Activated CD4-positive, alpha-beta T cell treated with anti-CD3 and anti-CD28 coated beads, Interleukin-2, Interleukin-4, amounts not matched to agents 100 ng/mL and 50 ng/mL, durations not matched to agents 16 hours and 8 hours (primary cell): ENCODE results near the gene CLSTN1.
"Not testable (repeated sequence)": the region's sequence is repeated elsewhere in the genome, so short reads cannot be mapped to it uniquely, and the experiment has no call there.

Source experiments
- DNase-seq: peaks from one replicate; pipeline ENCODE4 v3.0.0-alpha.2; 2020; ENCODE audit warnings: low spot score

The CLSTN1 gene

GRCh38 chr1:9825093-9826074 is 1.6 kb upstream of the CLSTN1 start:
- peak; percentile 39 for DNase-seq

GRCh38 chr1:9824702-9825089 is 931 bp upstream of the CLSTN1 start:
- no peak for DNase-seq

- DNase-seq = no peak
Observed at GRCh38 chr1:9823693-9823942, 147 bp downstream of the CLSTN1 start.

GRCh38 chr1:9822897-9823692 is 670 bp downstream of the CLSTN1 start:
- peak; percentile 23 for DNase-seq

GRCh38 chr1:9822490-9822889 is 1.3 kb downstream of the CLSTN1 start:
- DNase-seq = no peak

GRCh38 chr1:9821710-9822109 is 2.1 kb downstream of the CLSTN1 start:
- no peak for DNase-seq

GRCh38 chr1:9820521-9820920 is 3.2 kb downstream of the CLSTN1 start:
- DNase-seq = no peak

GRCh38 chr1:9817734-9818133 is 6.0 kb downstream of the CLSTN1 start:
- DNase-seq = no peak

GRCh38 chr1:9816199-9816598 is 7.6 kb downstream of the CLSTN1 start:
- DNase-seq = no peak

- DNase-seq = no peak
Observed at GRCh38 chr1:9815150-9815549, 8.6 kb downstream of the CLSTN1 start.

- no peak for DNase-seq
Observed at GRCh38 chr1:9814619-9815018, 9.1 kb downstream of the CLSTN1 start.

- DNase-seq = no peak
Observed at GRCh38 chr1:9811239-9811966, 12.4 kb downstream of the CLSTN1 start.

GRCh38 chr1:9809100-9809510 is 14.7 kb downstream of the CLSTN1 start:
- DNase-seq = no peak

- DNase-seq = no peak
Observed at GRCh38 chr1:9808459-9808858, 15.3 kb downstream of the CLSTN1 start.

GRCh38 chr1:9807541-9807940 is 16.2 kb downstream of the CLSTN1 start:
- no peak for DNase-seq

GRCh38 chr1:9805972-9806371 is 17.8 kb downstream of the CLSTN1 start:
- DNase-seq = not testable (repeated sequence)

GRCh38 chr1:9805006-9805508 is 18.7 kb downstream of the CLSTN1 start:
- no peak for DNase-seq

GRCh38 chr1:9803003-9803918 is 20.5 kb downstream of the CLSTN1 start:
- not testable (repeated sequence) for DNase-seq

- no peak for DNase-seq
Observed at GRCh38 chr1:9801909-9802308, 21.9 kb downstream of the CLSTN1 start.

- DNase-seq = no peak
Observed at GRCh38 chr1:9798236-9799130, 25.3 kb downstream of the CLSTN1 start.
